GM19023 (cell line): ENCODE data around the gene JMJD1C.
"Not testable (repeated sequence)": the region's sequence is repeated elsewhere in the genome, so short reads cannot be mapped to it uniquely, and the experiment has no call there.

ENCODE experiments used
- ATAC-seq: cut with Tn5 transposase; IDR thresholded peaks from one replicate; pipeline ENCODE4 v1.9.1; 2021; ENCODE audit warnings: mild to moderate bottlenecking, moderate library complexity; ENCODE audit not compliant: unreplicated experiment

The JMJD1C gene

GRCh38 chr10:63199716-63200115 is 266.1 kb downstream of the JMJD1C start:
- ATAC-seq: no peak

- no peak for ATAC-seq
These were observed 268.3 kb downstream of the JMJD1C start for GRCh38 chr10:63197344-63198092.

GRCh38 chr10:63192826-63193225 is 273.0 kb downstream of the JMJD1C start:
- no peak for ATAC-seq

- no peak for ATAC-seq
These were observed 290.2 kb downstream of the JMJD1C start for GRCh38 chr10:63175534-63175933.

GRCh38 chr10:63173468-63174232 is 292.1 kb downstream of the JMJD1C start:
- ATAC-seq: peak; percentile 96

- ATAC-seq: no peak
These were observed 293.9 kb downstream of the JMJD1C start for GRCh38 chr10:63171926-63172325.

GRCh38 chr10:63171255-63171855 is 294.4 kb downstream of the JMJD1C start:
- ATAC-seq: no peak

GRCh38 chr10:63169624-63170023 is 296.2 kb downstream of the JMJD1C start:
- no peak for ATAC-seq

GRCh38 chr10:63168821-63169462 is 296.8 kb downstream of the JMJD1C start:
- no peak for ATAC-seq

GRCh38 chr10:63166742-63167258 is 299.0 kb downstream of the JMJD1C start:
- ATAC-seq: peak; percentile 48

- ATAC-seq: no peak
These were observed 300.5 kb downstream of the JMJD1C start for GRCh38 chr10:63165249-63165648.

GRCh38 chr10:63164166-63164623 is 301.6 kb downstream of the JMJD1C start:
- no peak for ATAC-seq

- no peak for ATAC-seq
These were observed 304.2 kb downstream of the JMJD1C start for GRCh38 chr10:63161592-63161991.

- peak; percentile 71 for ATAC-seq
These were observed 307.7 kb downstream of the JMJD1C start for GRCh38 chr10:63157845-63158624.

GRCh38 chr10:63156236-63156635 is 309.5 kb downstream of the JMJD1C start:
- no peak for ATAC-seq

GRCh38 chr10:63155388-63156020 is 310.3 kb downstream of the JMJD1C start:
- no peak for ATAC-seq

- ATAC-seq: no peak
These were observed 311.0 kb downstream of the JMJD1C start for GRCh38 chr10:63154546-63155387.

- ATAC-seq: not testable (repeated sequence)
These were observed 311.8 kb downstream of the JMJD1C start for GRCh38 chr10:63153868-63154545.
